ENCODE data around the gene KCNH3.

DNA sequence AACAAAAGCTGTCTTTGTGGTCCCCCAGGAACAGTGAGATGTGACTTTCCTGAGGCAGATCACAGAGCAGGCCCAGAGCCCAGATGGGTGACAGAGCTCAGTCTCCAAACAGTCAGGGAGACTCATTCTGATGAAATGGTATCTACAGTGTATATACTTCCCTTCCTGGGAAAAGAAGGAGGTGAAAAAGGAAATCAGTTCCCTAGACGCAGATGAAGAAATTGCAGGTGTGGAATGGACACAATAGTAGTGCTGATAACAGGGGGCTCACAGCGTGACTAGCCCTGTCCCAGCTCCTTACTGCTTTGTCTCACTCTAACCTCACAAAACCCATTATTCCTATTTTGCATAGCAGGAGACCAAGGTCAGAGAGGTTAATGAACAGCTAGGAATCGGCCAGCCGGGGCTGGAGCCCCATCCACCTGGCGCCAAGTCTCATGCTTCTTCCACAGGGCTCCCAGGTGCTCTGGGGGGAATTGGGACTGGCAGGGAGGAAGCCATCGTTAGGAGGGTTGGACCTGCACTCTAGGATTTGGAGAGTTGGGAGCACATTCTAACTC is 11.9 kb downstream of the KCNH3 start:
- TF ChIP-seq, protein P1, sequence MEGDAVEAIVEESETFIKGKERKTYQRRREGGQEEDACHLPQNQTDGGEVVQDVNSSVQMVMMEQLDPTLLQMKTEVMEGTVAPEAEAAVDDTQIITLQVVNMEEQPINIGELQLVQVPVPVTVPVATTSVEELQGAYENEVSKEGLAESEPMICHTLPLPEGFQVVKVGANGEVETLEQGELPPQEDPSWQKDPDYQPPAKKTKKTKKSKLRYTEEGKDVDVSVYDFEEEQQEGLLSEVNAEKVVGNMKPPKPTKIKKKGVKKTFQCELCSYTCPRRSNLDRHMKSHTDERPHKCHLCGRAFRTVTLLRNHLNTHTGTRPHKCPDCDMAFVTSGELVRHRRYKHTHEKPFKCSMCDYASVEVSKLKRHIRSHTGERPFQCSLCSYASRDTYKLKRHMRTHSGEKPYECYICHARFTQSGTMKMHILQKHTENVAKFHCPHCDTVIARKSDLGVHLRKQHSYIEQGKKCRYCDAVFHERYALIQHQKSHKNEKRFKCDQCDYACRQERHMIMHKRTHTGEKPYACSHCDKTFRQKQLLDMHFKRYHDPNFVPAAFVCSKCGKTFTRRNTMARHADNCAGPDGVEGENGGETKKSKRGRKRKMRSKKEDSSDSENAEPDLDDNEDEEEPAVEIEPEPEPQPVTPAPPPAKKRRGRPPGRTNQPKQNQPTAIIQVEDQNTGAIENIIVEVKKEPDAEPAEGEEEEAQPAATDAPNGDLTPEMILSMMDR (IDR thresholded peaks at IDR 0.05) = no peak
- TF ChIP-seq EZH2phosphoT487 (IDR thresholded peaks at IDR 0.05) = no peak

Measured in neural progenitor cell (in vitro differentiated cells).